HepG2 (cell line): ENCODE measurements around the gene MCRIP2. TPM values are rescaled to one million over a fixed set of nuclear protein-coding genes. Genes with fewer than 3 reads are reported as not detected.

ENCODE experiments used
- ATAC-seq: fragments of 200-7000 bp; cut with Tn5 transposase; 3 replicates; pipeline ENCODE4 v1.9.1; 2020; ENCODE audit warnings: mild to moderate bottlenecking, moderate library complexity
- BruUV-seq: library from RNA; stranded (reverse); fragments of 400-500 nt; replicated peaks from 2 replicates; lab custom pipeline; 2021; lab: Mats Ljungman, UMichigan
- CTCF ChIA-PET: fragments of 300-600 bp; formaldehyde crosslinking; extraction: SDS; loops from one replicate; lab custom pipeline; 2021; ENCODE audit warnings: low total read pairs, inconsistent platforms, low intra/inter-chr PET ratio; lab: Yijun Ruan, JAX
- POLR2A ChIA-PET: fragments of 350-600 bp; sonication (Branson Sonifier 250); formaldehyde crosslinking; loops from one replicate; lab custom pipeline; 2020; ENCODE audit warnings: antibody characterized with exemption, inconsistent platforms; lab: Yijun Ruan, JAX
- DNase-seq: peaks from one replicate; pipeline ENCODE4 v3.0.0-alpha.2; 2015; ENCODE audit warnings: low spot score
- FAIRE-seq: peaks from 3 replicates; lab custom pipeline; 2011; peaks lifted over from hg19 to GRCh38; lab: Jason Lieb, UNC
- H2AFZ ChIP-seq: one replicate; pipeline ENCODE4 v1.6.1; 2011; ENCODE audit warnings: low read length, inconsistent platforms
- H3K27ac ChIP-seq: fragments of 300-600 bp; 3 replicates; pipeline ENCODE4 v1.8.0; 2011; ENCODE audit warnings: mixed run types, mild to moderate bottlenecking, mixed read lengths, low read length, inconsistent platforms; ENCODE audit not compliant: insufficient read depth; ENCODE audit errors: extremely low read length
- H3K27me3 ChIP-seq, 2 experiments: fragments of 200-600 bp in 1 of 2; 2 replicates in 1 of 2; 3 replicates in 1 of 2; pipeline versions ENCODE4 v1.6.0 to v1.8.0; 2011; ENCODE audit warnings: low read length in 2 of 2, mild to moderate bottlenecking in 2 of 2, moderate library complexity in 2 of 2, inconsistent platforms in 1 of 2; ENCODE audit not compliant: insufficient read depth in 2 of 2, control insufficient read depth in 1 of 2
- H3K36me3 ChIP-seq, 2 experiments: fragments of 200-600 bp in 1 of 2; replicated peaks in 1 of 2; 2 replicates in 1 of 2; 3 replicates in 1 of 2; pipeline versions ENCODE4 v1.5.1 to v1.8.0; 2011; ENCODE audit warnings: low read length in 2 of 2, inconsistent platforms in 1 of 2; ENCODE audit not compliant: insufficient read depth in 2 of 2, control insufficient read depth in 1 of 2
- H3K4me1 ChIP-seq: 2 replicates; pipeline ENCODE4 v1.5.1; 2012; ENCODE audit warnings: low read length, inconsistent platforms; ENCODE audit not compliant: insufficient read depth
- H3K4me2 ChIP-seq: 2 replicates; pipeline ENCODE4 v1.6.0; 2011; ENCODE audit warnings: low read depth, low read length, inconsistent platforms
- H3K4me3 ChIP-seq, 3 experiments: fragments of 200-600 bp in 1 of 3; sonication (generic), shearing (Covaris generic) in 1 of 3; replicated peaks in 1 of 3; 2 replicates each; pipeline ENCODE4 v1.5.1; 2011 to 2016; ENCODE audit warnings: low read length in 3 of 3, inconsistent platforms in 2 of 3, low read depth in 2 of 3, mild to moderate bottlenecking in 2 of 3, control low read depth in 1 of 3, mixed read lengths in 1 of 3; ENCODE audit not compliant: insufficient read depth in 1 of 3
- H3K79me2 ChIP-seq: one replicate; pipeline ENCODE4 v1.6.1; 2011; ENCODE audit warnings: low read length, inconsistent platforms; ENCODE audit not compliant: insufficient read depth
- H3K9ac ChIP-seq: 2 replicates; pipeline ENCODE4 v1.6.0; 2011; ENCODE audit warnings: mild to moderate bottlenecking, low read depth, low read length, inconsistent platforms; ENCODE audit not compliant: insufficient read depth
- H3K9me3 ChIP-seq: 2 replicates; pipeline ENCODE4 v1.5.1; 2012; ENCODE audit warnings: mild to moderate bottlenecking, low read length
- H4K20me1 ChIP-seq: 2 replicates; pipeline ENCODE4 v1.6.0; 2011; ENCODE audit warnings: inconsistent platforms, mild to moderate bottlenecking, low read length, moderate library complexity; ENCODE audit not compliant: insufficient read depth
- CTCF ChIP-seq: sonication (generic); formaldehyde crosslinking; IDR thresholded peaks from 2 replicates; pipeline ENCODE4 v1.5.0; 2020; ENCODE audit warnings: mild to moderate bottlenecking, missing genetic modification reagents, moderate library complexity
- HIVEP1 ChIP-seq: sonication (generic); formaldehyde crosslinking; IDR thresholded peaks from 2 replicates; pipeline ENCODE4 v1.4.0; 2020; ENCODE audit warnings: mild to moderate bottlenecking, missing genetic modification reagents
- HOXA3 ChIP-seq: sonication (generic); formaldehyde crosslinking; IDR thresholded peaks from 2 replicates; pipeline ENCODE4 v1.5.0; 2020; ENCODE audit warnings: missing genetic modification reagents
- KLF13 ChIP-seq: sonication (generic); formaldehyde crosslinking; IDR thresholded peaks from 2 replicates; pipeline ENCODE4 v1.4.0; 2020; ENCODE audit warnings: mild to moderate bottlenecking, missing genetic modification reagents
- THRA ChIP-seq: sonication (generic); formaldehyde crosslinking; IDR thresholded peaks from 2 replicates; pipeline ENCODE4 v1.4.0; 2020; ENCODE audit warnings: missing genetic modification reagents, borderline replicate concordance
- UBTF ChIP-seq: sonication (generic); formaldehyde crosslinking; IDR thresholded peaks from 2 replicates; pipeline ENCODE4 v1.4.0; 2020; ENCODE audit warnings: mild to moderate bottlenecking, missing genetic modification reagents
- ZBTB33 ChIP-seq: sonication (generic); formaldehyde crosslinking; IDR thresholded peaks from 2 replicates; pipeline ENCODE4 v1.4.0; 2020; ENCODE audit warnings: missing genetic modification reagents
- ZBTB37 ChIP-seq: sonication (generic); formaldehyde crosslinking; IDR thresholded peaks from 2 replicates; pipeline ENCODE4 v1.4.0; 2020; ENCODE audit warnings: mild to moderate bottlenecking, missing genetic modification reagents
- ZC3H13 ChIP-seq: sonication (generic); formaldehyde crosslinking; IDR thresholded peaks from 2 replicates; pipeline ENCODE4 v1.8.1; 2023; ENCODE audit warnings: mild to moderate bottlenecking, missing genetic modification reagents, moderate library complexity
- ZNF225 ChIP-seq: sonication (generic); formaldehyde crosslinking; IDR thresholded peaks from 2 replicates; pipeline ENCODE4 v1.4.0; 2020; ENCODE audit warnings: mild to moderate bottlenecking, missing genetic modification reagents
- ZNF335 ChIP-seq: sonication (generic); formaldehyde crosslinking; IDR thresholded peaks from 2 replicates; pipeline ENCODE4 v1.4.0; 2020; ENCODE audit warnings: missing genetic modification reagents
- ZNF431 ChIP-seq: sonication (generic); formaldehyde crosslinking; IDR thresholded peaks from 2 replicates; pipeline ENCODE4 v1.9.0; 2022; ENCODE audit warnings: missing genetic modification reagents, low read depth, mild to moderate bottlenecking, borderline replicate concordance
- ZNF724P ChIP-seq: sonication (generic); formaldehyde crosslinking; IDR thresholded peaks from 2 replicates; pipeline ENCODE4 v1.8.0; 2022; ENCODE audit warnings: missing genetic modification reagents, borderline replicate concordance
- WGBS: methylation state at CpG from one replicate; pipeline ENCODE4 v1.1.6; 2017; ENCODE audit warnings: low lambda C conversion rate; 5-methylcytosine and 5-hydroxymethylcytosine counted together
- in situ Hi-C: cut with HindIII; loops from 2 replicates; pipeline ENCODE4 v1.10.0; 2017; ENCODE audit warnings: low pct_unique_long_range_greater_than_20kb; ENCODE audit not compliant: extremely low pct_ligation_motif_present
- intact Hi-C: fragments of 100-400 bp; cut with micrococcal nuclease; formaldehyde crosslinking; loops from one replicate; pipeline ENCODE4 v1.10.0; 2022; ENCODE audit not compliant: unreplicated experiment
- polyA plus RNA-seq, 8 experiments: library from polyadenylated mRNA; depleted of rRNA in 3 of 8; stranded (reverse) in 7 of 8; unstranded in 1 of 8; fragments of >200 nt; fragmentation: Illumina TruSeq in 4 of 8; extraction: Trizol in 4 of 8; gene quantifications; 2 replicates each; pipeline versions ENCODE4 v1.2.1 to v1.2.3, GENCODE V29; 2011 to 2016; ENCODE audit warnings: low read depth in 4 of 8, missing spikeins in 1 of 8, mixed read lengths in 1 of 8; ENCODE audit not compliant: insufficient read depth in 1 of 8
- total RNA-seq, 5 experiments: library from RNA; depleted of rRNA; stranded (reverse); fragments of >200 nt; fragmentation: Illumina TruSeq; extraction: Trizol; gene quantifications; 2 replicates each; pipeline ENCODE4 v1.2.3, GENCODE V29; 2016; ENCODE audit warnings: low read depth in 1 of 5

MCRIP2 gene
- total and polyA plus RNA-seq, 2 of the 13 experiments (the other 11 are each of a cell fraction or from before 2014, with no cell fraction given): 39.6 to 76.7 TPM

GRCh38 chr16:689175-689897 is 47.7 kb downstream of the MCRIP2 start:
- no peaks in the 10 kb centered on the region for H4K20me1 ChIP-seq
- in situ Hi-C loops (no loop called here), intact Hi-C loops (no loop called here)
- peaks cover 19% of the 10 kb centered on the region for H3K4me1 ChIP-seq
- no peak for DNase-seq
- H3K9me3 ChIP-seq: no peaks in the 10 kb centered on the region
- H3K36me3 ChIP-seq: peaks cover 3 to 7% of the 10 kb centered on the region in 2 experiments; a peak in 1 of 5 replicates
- peaks cover 2% of the 10 kb centered on the region for H3K79me2 ChIP-seq
- H3K9ac ChIP-seq: peak overlapping the region; percentile 94
- ChIA-PET CTCF (no interaction called here), POLR2A (interaction anchor here (0.9 to 2.7 kb wide), 7 partner anchors 9 to 42 kb away, joined by 3 to 34 read pairs (median 4); partner anchors contain the start of genes ANTKMT, METRN, STUB1 and WDR90)
- peak overlapping the region; percentile 91 for H3K4me2 ChIP-seq
- H3K27ac ChIP-seq: peak overlapping the region; percentile 60
- H3K27me3 ChIP-seq: peaks cover 3 to 13% of the 10 kb centered on the region in 2 experiments; a peak in 3 of 5 replicates
- no TSS peak for BruUV-seq
- FAIRE-seq: no peak
- H2AFZ ChIP-seq: no peak overlapping the region
- ATAC-seq: peak; percentile 2; the same call in 1 of the 3 replicates
- peak overlapping the region; percentile 89 to 99 (median 96) for H3K4me3 ChIP-seq
- 91% methylated on average over 18 of the region's 26 CpGs for WGBS
- TF ChIP-seq THRA (CRISPR knock-in tag) (no peak), ZNF724P (CRISPR knock-in tag) (no peak), HOXA3 (CRISPR knock-in tag) (0 out of 2 replicates have a peak, but pooled peaks have one; percentile 33), KLF13 (CRISPR knock-in tag) (no peak), UBTF (CRISPR knock-in tag) (0 out of 2 replicates have a peak, but pooled peaks have one; percentile 11), CTCF (no peak), ZNF225 (CRISPR knock-in tag) (0 out of 2 replicates have a peak, but pooled peaks have one; percentile 49), HIVEP1 (CRISPR knock-in tag) (no peak), ZBTB33 (CRISPR knock-in tag) (peak; percentile 51; the same call in 1 of the 2 replicates), ZNF335 (CRISPR knock-in tag) (no peak), ZNF431 (0 out of 2 replicates have a peak, but pooled peaks have one; percentile 9), ZBTB37 (CRISPR knock-in tag) (no peak), ZC3H13 (peak; percentile 74)
